GM12892 (cell line): Measurements from ENCODE around the gene MYO5B.
"Not testable (repeated sequence)": the region's sequence is repeated elsewhere in the genome, so short reads cannot be mapped to it uniquely, and the experiment has no call there.

Experiments used
- POLR2A ChIP-seq: IDR thresholded peaks from 2 replicates; pipeline ENCODE4 v1.6.1; 2011; ENCODE audit warnings: low read depth, low read length, control low read depth
- POLR2AphosphoS5 ChIP-seq: IDR thresholded peaks from 2 replicates; pipeline ENCODE4 v1.6.1; 2011; ENCODE audit warnings: low read depth, low read length, control low read depth
- TAF1 ChIP-seq: IDR thresholded peaks from 2 replicates; pipeline ENCODE4 v1.6.1; 2011; ENCODE audit warnings: low read depth, mild to moderate bottlenecking, control low read depth, low read length, borderline replicate concordance

- TF ChIP-seq POLR2AphosphoS5, POLR2A, TAF1: not testable (repeated sequence)
Measured at GRCh38 chr18:49799806-49800205, 395.1 kb downstream of the MYO5B start.
